ENCODE measurements around the gene LARP1.
"Not testable (repeated sequence)": the region's sequence is repeated elsewhere in the genome, so short reads cannot be mapped to it uniquely, and the experiment has no call there.

LARP1 gene

DNA sequence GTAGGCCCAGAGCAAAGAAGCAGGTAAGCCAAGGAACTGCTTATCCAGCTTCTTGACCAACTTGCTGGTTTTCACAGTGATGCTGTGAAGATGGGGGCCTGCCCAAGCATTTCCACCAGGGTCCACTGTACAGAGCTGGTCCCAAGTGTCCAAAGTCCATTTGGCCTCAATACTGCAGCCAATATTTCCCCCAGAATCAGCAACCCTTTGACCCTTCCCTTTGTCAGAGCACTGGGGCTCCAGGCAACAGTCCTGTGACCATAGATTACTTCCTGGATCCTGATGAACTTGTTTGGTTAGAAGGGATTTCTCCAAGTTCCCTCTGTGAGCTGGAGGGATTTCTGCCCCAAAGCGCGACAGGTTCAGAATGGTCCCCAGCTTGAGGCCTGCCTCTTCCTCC lies 68.9 kb downstream of the LARP1 start:
- no peak for DNase-seq (ENCODE audit: low read depth, low spot score)

DNA sequence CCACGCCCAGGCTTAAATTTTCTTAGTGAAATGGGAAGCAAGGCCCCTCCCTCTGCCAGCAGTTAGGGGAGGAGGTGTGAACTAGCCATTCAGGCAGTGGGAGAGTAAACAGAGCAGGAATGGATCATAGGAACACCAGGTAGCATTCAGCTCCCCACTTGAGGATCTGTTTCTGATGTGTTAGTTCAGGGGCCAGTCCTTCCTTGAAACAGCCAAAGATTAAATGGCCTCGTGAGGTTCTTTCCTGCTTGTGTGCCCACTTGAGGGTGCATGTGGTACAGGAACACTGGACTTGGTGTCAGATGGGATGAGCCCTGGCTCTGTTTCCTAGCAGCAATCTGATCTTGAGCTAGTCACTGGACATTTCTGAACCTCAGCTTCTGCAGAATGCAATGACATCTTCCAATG lies 74.0 kb downstream of the LARP1 start:
- DNase-seq (ENCODE audit: low read depth, low spot score): no peak

DNA sequence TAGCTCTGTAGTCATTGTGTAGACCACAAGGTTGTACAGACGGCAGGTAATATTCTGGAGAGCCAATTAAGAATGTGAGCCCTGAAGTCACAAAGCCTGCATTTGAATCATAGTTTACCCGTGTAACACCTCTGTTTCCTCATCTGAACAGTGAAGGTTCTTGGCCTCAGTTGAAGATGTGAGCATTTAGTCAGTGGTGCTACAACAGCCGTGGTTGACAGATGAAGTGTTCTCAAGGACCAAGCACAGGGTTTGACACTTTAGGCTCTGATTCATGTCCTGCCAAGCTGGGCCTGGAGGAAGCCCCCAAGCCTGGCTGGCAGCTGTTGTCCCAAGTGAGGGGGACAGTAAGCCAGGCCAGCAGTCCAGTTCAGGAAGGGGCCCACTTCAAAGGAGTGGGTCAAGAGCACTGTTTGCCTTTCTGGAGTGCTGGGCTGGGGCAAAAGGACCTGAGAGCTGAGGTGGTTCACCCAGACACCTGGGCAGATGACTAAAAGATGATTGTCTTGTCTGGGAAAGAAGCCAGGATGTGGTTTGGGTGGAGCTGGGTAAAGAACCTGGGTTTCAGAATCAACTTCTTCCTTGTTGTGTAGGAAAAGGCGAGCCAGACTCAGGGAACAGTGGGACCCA lies 74.5 kb downstream of the LARP1 start:
- DNase-seq (ENCODE audit: low read depth, low spot score): no peak

DNA sequence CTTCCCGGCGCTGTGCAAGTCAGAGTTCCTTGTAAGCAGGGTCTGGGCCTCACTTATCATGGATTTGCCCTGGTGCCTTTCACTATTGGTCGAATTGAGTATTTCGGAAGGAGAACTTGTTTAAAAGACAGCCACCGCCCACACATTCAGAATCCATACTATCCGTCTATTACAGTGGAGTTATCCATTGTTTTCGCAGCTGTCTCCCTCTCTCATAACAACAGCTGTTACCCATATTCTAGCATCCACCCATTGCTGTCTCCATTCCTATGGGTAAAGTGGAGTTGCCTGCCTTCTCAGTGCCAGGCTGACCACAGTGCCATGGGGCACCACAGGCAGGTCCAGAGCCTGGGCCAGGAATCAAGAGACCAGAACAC lies 75.0 kb downstream of the LARP1 start:
- no peak for DNase-seq (ENCODE audit: low read depth, low spot score)

DNA sequence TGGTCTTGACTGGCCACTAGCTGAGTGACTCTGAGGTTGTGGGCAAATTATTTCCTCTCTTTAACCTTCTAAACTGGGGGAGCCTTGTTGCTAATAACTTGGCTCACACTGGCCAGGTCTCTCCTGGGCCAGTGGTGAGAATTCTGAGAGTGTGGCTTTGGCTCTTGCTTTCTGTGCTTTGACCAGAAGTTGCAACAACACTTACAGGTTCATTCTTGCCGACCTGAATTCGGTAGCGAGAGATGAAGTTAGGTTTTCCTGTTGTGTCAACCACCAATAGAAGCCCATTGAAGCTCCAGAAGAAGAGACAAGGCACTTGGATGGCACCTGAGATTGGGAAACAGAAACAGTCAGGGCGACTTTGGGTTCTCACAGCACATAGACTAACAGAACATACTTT lies 75.4 kb downstream of the LARP1 start:
- DNase-seq (ENCODE audit: low read depth, low spot score): no peak

DNA sequence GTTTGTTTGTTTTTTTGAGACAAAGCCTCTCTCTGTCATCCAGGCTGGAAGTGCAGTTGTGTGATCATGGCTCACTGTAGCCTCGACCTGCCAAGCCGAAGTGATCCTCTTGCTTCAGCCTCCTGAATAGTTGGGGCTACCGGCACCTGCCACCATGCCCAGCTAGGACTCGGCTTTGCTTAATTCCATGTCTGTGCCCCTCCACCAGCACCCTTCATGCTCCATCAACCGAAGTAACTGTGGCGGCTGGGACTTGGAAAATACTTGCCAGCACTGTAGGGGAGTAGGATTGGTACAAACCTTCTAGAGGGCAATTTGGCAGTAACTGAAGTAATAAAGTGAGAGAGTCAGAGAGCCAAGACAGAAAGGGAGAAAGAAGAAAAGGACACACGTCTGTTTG lies 76.3 kb downstream of the LARP1 start:
- DNase-seq (ENCODE audit: low read depth, low spot score): no peak

DNA sequence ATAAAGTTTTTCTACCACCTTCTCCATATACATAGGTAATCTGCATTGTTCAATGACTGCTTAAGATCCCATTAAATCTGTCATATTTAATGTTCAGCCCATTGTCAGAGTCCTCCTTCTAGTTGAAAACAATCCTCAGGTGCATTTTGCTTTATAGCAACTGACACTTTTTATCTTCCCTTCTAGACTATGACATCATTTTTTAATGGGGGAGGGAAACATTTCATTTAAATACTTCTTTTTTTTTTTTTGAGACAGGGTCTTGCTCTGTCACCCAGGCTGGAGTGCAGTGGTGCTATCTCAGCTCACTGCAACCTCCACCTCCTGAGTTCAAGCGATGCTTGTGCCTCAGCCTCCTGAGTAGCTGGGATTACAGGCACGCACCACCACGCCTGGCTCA lies 77.6 kb downstream of the LARP1 start:
- not testable (repeated sequence) for DNase-seq (ENCODE audit: low read depth, low spot score)

DNA sequence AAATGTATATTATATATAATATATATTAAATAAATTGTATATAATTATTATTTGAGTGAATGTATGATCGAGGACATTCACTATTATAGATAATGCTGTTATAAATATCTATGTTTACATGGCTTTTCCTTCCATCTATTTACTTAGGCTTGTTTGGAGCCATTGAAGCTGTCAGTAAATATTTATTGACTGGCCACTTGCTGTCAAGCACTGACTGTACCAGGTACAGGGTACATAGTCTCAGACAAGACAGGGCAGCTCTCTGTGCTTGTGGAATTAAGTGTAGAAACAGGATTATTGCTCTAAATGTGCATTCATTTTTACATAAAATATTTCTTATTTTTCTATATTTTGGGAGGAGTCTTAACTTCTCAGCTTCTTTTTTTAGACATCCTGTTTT lies 78.9 kb downstream of the LARP1 start:
- DNase-seq (ENCODE audit: low read depth, low spot score): no peak

DNA sequence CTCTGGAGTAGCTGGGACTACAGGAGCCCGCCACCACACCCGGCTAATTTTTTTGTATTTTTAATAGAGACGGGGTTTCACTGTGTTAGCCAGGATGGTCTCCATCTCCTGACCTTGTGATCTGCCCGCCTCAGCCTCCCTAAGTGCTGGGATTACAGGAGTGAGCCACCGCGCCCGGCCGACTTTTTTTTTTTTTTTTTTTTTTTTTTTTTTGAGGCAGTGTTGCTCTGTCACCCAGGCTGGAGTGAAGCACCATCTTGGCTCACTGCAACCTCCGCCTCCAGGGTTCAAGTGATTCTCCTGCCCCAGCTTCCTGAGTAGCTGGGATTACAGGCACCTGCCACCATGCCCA lies 80.5 kb downstream of the LARP1 start:
- DNase-seq (ENCODE audit: low read depth, low spot score): not testable (repeated sequence)

DNA sequence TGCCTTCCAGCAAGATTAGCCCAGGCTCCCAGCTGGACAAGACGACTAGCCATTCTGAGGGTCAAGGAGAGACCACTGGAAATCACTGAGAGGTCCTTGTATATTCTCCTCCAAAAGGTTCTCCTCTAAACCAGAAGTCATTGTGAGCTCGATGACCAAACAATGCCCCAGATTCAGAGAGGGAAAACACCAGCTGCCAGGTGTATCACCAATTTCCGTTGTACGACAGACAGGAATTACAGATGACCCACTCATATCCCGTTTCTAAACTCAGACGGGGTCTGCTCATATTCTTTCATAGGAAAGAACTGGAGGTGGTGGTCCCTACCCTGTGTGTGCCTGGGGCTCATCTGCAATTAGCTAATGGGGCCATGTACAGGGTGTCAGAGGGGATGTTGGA lies 81.0 kb downstream of the LARP1 start:
- DNase-seq (ENCODE audit: low read depth, low spot score): no peak

DNA sequence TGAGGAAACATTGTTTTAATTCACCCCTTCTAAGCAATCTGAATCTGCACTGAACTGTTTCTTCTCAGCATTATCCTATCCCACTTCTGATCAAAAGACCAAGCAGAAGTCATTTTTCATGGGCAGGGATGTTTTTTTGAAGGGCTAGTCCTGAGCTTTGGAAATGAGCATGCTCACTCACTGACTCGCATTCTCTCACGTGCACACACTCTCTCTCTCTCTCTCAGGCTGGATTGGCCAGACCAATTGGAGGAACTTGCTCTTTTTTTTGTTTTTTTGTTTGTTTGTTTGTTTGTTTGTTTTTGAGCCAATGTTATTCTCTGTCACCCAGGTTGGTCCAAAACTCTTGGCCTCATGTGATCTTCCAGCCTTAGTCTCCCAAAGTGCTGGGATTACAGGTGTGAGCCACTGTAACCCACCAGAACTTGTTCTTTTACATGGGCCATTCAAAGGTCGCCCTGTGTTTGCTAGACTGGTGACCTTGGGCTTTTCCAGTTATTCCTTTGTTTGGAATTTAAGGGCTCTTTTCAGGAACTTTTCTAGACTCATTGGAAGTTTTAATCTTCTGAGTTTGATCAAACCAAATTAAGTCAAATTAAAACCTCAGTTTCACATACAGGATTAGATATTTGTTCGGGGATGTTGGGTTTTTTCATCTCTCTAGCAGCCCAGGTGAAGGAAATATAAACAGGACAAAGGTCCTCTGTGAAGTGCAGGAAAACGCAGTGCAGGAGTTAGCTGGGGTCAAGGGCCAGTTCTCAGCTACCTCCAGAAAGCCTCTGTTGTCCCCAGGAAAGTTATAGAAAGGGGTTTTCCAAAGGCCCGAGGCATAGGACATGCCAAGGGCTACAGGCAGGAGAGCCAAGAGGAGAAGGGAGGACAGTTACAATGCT lies 82.1 kb downstream of the LARP1 start:
- DNase-seq (ENCODE audit: low read depth, low spot score): no peak

DNA sequence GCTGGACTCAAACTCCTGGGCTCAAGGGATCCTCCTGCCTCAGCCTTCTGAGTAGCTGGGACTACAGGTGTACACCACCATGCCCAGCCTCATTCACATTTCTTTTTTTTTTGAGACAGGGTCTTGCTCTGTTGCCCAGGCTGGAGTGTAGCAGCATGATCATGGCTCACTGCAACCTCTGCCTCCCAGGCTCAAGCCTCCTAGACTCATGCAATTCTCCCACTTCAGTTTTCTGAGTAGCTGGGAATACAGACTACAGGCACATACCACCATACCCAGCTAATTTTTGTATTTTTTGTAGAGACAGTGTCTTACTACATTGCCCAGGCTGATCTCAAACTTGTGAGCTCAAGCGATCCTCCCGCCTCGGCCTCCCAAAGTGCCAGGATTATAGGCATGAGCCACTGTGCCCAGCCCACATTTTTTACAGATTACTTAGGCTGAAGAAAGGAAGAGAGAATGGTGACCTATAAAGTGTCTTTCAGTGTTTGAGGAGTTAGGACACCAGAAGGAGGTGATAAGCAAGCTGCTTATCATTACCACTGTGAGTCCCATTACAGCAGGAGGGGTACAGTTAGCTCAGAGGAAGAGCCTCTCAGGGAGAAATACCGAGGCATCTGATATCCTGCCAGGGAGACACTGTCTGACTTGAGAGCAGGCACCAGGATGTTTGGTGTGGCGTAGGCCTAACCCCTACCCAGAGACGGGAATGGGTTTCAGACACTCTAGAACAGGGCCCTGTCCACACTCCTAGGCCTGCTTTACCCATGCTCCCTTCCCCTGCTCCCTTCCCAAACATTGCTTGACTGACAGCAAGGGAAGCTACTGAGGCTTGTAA lies 85.5 kb downstream of the LARP1 start:
- DNase-seq (ENCODE audit: low read depth, low spot score): no peak

DNA sequence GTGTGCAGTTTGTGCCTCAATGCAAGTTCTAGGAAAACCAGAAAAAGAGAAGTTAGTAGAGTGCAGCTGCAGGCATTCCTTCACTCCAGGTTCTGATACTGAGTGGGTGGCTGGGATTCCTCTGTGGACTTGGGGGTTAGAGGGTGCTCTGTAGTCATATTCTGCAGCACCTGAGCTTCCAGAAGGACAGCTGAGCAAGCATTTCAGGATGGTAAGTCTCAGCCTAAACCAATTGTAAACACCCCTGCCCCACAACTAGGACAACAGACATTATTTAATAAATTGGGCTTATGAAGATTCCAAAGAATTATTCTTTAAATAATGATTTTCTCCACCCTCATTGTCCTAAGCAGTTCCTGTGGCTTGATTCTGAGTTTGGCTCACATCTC lies 86.1 kb downstream of the LARP1 start:
- no peak for DNase-seq (ENCODE audit: low read depth, low spot score)

DNA sequence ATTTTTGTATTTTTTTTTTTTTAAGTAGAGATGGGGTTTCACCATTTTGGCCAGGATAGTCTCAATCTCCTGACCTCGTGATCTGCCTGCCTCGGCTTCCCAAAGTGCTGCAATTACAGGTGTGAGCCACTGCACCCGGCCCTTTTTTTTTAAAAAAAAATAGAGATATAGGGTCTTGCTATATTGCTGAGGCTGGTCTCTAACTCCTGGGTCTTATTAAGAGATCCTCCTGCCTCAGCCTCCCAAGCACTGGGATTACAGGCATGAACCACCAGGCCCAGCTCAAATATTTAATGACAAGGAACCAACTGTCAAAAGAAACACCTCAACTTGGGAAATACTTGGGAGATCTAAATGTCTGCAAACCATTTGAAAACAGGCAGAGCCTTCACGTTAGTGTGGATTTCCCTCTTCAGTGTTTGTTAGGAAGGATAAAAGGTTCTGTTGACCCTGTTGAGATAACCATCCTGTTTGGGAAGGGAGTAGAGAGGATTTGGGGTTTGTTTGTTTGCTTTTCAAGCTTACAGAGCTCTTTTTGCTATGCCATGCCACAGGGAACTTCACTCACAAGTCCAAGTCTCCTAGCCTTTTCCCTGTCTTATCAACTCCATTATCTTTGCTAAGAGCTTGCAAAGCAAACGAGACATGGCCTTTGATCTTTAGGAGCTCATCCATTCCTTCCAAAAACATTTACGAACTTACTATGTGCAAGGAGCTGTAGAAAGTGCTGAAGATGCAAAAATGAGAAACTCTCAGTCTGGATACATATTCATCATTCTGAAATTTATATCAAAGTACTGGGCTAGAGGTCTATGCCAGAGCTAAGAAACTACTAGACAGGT lies 87.7 kb downstream of the LARP1 start:
- no peak for DNase-seq (ENCODE audit: low read depth, low spot score)

DNA sequence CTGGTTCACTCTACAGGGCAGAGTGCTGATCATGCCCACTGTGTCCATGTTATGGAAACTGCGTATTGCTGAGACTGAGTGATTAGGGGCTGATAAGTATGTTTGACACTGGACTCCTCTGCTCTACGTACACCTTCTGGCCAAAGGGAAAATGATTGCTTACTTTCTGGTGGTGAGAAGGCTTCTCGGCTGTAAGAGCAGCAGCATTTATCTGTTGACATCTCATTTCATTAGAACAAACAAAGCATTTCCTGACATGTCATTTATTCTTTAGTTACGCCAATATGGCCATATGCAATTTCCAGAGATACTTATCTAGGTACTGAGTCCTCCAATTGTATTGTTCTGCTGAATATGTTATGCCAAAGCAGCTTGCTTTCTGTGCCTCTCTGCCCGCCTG lies 89.6 kb downstream of the LARP1 start:
- no peak for DNase-seq (ENCODE audit: low read depth, low spot score)

DNA sequence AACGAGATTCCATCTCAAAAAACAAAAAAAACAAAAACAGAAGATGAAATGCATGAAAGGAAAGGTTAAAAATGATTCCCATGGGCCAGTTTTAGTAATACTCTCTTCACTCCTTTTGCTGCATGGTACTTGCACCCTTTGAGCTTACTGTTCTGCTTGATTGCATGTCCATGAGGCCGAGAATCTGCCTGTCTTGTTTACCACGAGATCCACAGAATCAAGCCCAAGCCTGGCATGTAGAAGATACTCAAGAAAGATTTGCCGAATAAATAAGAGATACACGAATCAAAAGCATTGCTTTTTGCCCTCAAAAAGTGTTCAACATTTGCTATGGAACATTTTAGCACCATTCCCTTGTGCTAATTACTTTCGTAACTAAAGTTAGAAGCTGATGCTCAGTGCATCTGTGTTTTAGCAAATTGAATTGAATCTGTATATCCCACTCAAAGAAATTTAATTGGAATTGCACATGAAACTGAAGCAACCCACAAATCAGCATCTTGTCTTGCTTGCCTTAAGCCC lies 94.1 kb downstream of the LARP1 start:
- DNase-seq (ENCODE audit: low read depth, low spot score): no peak

DNA sequence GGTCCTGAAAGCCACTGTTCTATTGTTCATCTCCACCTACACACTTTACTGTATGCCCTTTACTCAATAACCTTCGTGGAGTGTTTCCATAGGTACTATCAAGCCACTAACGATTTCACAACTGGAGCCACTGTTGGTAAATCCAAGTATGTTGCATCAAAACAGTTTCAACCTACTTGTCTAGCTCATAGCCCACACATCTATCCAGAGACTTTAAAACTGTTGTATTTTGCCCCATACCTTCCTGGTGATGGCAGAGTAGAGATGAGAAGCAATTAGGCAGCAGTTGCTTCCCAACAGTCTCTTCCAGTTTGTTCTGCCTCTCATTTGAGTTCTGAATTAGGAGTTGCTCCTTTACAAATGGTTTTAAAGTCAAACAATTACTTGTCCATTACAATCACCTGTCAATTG lies 94.6 kb downstream of the LARP1 start:
- DNase-seq (ENCODE audit: low read depth, low spot score): no peak

DNA sequence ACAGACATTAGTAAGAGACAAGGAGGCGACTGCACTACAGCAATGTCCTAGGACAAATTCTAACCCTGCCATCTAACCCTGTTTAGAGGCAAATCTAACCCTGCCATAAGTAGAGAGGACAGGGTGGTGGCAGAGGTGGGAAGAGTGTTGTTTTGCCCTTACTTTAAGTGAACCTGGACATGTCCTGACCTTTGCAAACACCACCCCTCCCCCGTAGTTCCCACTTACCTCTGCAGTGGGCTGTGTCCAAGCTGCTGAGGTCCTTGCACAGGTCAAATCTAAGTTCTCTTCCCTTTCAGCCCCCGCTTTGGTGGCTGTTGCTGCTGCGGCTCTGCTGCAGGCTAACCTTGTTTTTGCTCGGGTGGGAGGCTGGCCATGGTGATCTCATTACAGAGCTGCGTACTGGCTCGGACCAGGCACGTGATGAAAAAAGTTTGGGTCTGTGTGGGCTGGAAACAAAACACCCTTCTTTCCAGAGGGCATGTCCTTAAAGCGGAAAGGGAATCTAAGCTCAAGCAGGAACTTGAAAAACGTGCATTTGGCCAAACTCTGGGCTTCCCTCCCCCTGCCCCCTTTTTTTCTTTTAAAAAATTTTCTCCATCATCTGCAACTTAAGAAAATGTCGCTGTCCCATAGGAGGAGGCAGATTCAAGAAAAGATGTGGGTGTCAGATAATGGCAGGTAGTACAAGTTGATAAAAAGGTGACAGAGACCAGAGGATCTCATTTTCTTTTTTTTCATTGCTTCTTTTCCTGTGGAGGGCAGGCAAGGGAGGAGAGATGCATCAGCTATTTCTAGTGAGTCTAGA lies 95.3 kb downstream of the LARP1 start, which contains the start of gene FAXDC2:
Gene FAXDC2, minus strand, starts transcription at position 349 of the 808 bp plus-strand sequence. CDS start 12,425 bp downstream, outside the sequence.
- peak; percentile 69 for DNase-seq (ENCODE audit: low read depth, low spot score)

DNA sequence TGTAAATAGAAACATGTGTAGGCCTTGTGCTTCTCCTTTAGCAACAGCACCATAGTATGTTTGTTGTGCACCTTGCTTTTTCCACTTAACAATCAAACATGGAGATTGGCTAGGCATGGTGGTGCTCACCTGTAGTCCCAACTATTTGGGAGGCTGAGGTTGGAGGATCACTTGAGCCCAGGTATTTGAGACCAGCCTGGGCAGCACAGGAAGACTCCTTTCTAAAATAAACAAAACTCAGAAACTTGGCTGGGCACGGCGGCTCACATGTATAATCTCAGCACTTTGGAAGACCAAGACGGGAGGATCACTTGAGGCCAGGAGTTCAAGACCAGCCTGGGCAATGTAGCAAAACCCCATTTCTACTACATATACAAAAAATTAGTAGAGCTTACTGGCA lies 96.2 kb downstream of the LARP1 start:
- no peak for DNase-seq (ENCODE audit: low read depth, low spot score)

DNA sequence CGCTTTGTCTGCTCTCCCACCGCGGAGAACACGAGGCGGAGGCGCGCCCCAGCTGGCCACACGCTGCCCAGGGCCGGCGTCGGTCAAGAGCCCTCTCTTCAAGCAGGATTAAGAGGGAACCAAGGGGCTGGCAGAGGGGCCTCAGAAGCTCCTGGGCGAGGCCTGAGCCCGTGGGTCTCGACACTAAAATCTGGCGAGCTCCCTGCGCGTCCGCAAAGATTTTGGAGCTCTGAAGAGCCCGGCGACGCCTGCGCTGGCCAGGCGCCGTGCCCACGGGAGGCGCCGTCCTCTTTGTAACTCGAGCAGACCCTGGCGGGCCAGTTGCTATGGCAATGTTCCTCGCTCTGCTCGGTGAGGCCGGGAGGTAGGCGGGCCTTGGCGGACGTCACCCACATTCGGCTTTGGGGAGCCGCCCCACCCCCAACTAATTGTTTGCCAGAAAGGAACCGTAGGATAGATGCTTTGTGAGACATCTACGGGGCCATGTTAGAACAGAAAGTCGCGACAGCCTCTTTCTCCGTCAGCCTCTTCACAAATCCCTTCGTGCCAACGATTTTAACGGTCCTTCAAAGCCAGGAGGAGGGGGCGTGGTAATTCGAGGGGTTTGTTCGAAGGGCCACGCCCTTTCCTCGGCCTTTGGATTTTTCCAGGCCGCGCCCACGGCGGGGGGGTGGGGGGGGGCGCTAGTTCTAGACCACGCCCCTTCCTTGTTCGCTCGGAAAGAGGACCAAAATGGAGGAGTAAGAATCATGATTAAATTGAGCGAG lies 102.5 kb downstream of the LARP1 start:
- peak; percentile 83 for DNase-seq (ENCODE audit: low read depth, low spot score)
